Spleen (tissue), 7 donors: ENCODE measurements around the gene AGAP6.

Experiments
- POLR2A ChIP-seq, 3 donors: fragments of 450-650 bp; IDR thresholded peaks; one replicate each; pipeline ENCODE4 v1.5.1; 2017; ENCODE audit warnings: antibody characterized with exemption in 3 of 3, mild to moderate bottlenecking in 1 of 3
- POLR2AphosphoS5 ChIP-seq, 3 donors: sonication (generic); formaldehyde crosslinking; IDR thresholded peaks; one replicate each; pipeline ENCODE4 v1.5.1; 2017; ENCODE audit warnings: antibody characterized with exemption in 3 of 3
- TF ChIP-seq, protein P1 (sequence below), 11 experiments: fragments of 200-600 bp in 7 of 11; fragments of 450-650 bp in 4 of 11; sonication (generic) in 4 of 11; IDR thresholded peaks in 8 of 11; conservative IDR thresholded peaks in 3 of 11; 1 replicate in 7 of 11; 2 replicates in 4 of 11; pipeline versions ENCODE4 v1.4.0 to v1.8.0; 2016 to 2021; ENCODE audit warnings: antibody characterized with exemption in 11 of 11, inconsistent platforms in 4 of 11, mild to moderate bottlenecking in 1 of 11
- donor health status: DM: no; HTN: no; CAD: no; lungs with moderate emphysema.
- donor health status: DM: no; HTN: no; CAD: no.
- donor health status: DM: no; HTN: no; CAD: no.

GRCh38 chr10:50044941-50045664 lies 56.9 kb downstream of the AGAP6 start:
- TF ChIP-seq, protein P1, sequence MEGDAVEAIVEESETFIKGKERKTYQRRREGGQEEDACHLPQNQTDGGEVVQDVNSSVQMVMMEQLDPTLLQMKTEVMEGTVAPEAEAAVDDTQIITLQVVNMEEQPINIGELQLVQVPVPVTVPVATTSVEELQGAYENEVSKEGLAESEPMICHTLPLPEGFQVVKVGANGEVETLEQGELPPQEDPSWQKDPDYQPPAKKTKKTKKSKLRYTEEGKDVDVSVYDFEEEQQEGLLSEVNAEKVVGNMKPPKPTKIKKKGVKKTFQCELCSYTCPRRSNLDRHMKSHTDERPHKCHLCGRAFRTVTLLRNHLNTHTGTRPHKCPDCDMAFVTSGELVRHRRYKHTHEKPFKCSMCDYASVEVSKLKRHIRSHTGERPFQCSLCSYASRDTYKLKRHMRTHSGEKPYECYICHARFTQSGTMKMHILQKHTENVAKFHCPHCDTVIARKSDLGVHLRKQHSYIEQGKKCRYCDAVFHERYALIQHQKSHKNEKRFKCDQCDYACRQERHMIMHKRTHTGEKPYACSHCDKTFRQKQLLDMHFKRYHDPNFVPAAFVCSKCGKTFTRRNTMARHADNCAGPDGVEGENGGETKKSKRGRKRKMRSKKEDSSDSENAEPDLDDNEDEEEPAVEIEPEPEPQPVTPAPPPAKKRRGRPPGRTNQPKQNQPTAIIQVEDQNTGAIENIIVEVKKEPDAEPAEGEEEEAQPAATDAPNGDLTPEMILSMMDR (IDR thresholded peaks at IDR 0.05 in 8 of 11, conservative IDR thresholded peaks at IDR 0.05 in 3 of 11): no peak
- TF ChIP-seq POLR2A (IDR thresholded peaks at IDR 0.05) (no peak), POLR2AphosphoS5 (IDR thresholded peaks at IDR 0.05) (no peak)
